Suppressor macrophage treated with lipopolysaccharide for 4 hours (primary cell): ENCODE data around the gene PNPLA6.
"Not testable (repeated sequence)": the region's sequence is repeated elsewhere in the genome, so short reads cannot be mapped to it uniquely, and the experiment has no call there.

Source experiments
- DNase-seq: peaks from one replicate; pipeline ENCODE4 v3.0.0-alpha.2; 2020

Gene PNPLA6

DNA sequence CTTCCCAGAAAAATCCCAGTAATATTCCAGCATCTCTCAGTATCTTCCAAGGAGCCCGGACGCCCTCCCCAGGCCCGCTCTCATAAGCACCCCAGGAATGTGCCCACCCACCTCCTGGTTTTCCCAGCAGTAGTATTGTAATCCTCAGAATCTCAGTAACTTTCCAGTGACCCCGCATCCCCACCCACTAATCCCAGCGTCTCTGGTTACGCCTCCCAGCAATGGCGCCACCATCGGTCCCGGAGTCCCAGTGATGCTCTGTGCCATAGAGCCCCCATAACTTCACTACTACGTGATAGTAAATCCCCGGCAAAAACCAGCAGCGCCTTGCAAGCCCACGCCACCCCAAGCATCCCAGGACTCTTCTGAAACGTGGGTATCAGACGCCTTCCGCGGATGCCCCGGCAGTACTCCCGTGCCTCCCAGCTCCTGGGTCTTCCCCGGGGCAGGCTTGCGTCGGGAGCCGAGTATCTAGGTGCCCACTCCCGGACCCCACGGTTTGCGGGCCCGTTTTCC is 928 bp upstream of the PNPLA6 start:
- DNase-seq = no peak

DNA sequence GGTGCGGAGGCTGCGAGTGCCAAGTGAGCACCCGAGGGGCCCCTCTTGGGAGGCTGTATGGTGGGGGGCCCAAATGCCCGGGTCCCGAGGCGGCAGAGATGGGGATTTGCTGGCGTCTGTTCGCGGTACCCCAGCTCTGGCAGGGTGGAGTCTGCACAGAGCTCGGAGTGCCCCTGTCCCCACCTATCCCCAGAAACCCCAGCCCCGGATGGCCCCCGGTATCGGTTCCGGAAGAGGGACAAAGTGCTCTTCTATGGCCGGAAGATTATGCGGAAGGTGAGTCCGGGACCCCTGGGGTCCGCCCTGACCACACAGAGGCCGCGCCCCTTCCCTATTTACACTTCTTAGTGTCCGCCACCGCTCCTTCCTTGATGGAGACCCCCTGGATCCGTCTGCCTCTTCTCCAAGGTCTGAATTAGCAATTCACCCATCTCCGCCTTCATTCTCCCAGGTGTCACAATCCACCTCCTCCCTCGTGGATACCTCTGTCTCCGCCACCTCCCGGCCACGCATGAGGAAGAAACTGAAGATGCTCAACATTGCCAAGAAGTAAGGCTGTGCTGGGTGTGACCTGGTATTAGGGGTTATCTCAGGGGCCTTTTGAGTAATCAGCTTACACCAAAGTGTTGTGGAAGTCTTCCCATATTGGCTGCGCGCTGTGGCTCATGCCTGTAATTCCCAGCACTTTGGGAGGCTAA is 630 bp downstream of the PNPLA6 start:
- DNase-seq = no peak

DNA sequence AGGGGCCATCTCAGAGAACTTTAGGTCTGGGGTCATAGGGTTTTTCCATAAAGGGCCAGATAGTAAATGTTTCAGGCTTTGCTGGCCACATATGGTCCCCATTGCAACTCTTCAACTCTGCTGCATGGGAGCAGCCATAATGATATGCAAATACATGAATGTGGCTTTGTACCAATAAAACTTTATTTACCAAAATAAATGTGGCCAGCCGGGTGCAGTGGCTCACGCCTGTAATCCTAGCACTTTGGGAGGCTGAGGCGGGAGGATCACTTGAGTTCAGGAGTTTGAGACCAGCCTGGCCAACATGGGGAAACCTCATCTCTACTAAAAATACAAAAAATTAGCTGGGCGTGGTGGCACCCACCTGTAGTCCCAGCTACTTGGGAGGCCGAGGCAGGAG is 3.5 kb downstream of the PNPLA6 start:
- DNase-seq = not testable (repeated sequence)

DNA sequence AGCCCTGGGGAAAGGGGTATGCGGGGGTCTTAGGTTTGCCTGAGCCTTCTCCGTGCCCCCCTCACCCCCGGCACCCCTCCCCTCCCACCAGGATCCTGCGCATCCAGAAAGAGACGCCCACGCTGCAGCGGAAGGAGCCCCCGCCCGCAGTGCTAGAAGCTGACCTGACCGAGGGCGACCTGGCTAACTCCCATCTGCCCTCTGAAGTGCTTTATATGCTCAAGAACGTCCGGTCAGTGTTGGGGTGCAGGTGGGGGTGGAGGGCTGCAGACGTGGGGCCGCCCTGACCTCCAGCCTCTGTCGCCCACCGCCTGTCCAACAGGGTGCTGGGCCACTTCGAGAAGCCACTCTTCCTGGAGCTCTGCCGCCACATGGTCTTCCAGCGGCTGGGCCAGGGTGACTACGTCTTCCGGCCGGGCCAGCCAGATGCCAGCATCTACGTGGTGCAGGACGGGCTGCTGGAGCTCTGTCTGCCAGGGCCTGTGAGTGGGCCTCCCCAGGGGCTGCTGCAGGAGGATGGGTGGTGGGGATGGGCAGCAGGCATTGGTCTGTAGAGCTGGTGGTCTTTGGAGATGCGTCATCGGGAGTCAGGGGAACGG is 4.4 kb downstream of the PNPLA6 start:
- no peak for DNase-seq

DNA sequence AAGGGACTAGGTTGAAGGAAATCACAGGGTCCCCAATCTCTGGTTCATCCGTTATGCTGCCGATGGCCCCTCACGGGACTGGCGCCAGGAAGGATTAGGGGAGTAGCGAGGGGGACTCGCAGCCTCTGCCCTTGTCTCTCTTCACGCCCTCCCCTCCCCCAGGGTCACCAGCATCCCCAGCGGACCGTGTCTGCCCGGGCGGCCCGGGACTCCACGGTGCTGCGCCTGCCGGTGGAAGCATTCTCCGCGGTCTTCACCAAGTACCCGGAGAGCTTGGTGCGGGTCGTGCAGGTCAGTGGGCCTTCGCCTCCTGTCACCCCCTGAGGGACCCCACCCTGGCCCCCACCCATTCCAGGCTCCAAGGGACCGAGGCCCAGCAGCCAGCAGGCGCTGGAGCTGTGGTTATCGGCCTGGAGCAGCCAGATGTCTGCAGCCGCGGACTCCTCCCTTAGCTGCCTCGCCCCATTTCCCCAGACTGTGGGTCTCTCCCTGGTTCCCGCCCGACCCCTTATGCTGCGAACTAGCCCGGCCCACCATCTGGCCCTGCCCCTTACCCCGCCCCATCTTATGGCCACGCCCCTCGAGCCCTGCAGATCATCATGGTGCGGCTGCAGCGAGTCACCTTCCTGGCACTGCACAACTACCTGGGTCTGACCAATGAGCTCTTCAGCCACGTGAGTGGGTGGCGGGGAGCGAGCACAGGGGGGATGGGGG is 5.4 kb downstream of the PNPLA6 start:
- no peak for DNase-seq

DNA sequence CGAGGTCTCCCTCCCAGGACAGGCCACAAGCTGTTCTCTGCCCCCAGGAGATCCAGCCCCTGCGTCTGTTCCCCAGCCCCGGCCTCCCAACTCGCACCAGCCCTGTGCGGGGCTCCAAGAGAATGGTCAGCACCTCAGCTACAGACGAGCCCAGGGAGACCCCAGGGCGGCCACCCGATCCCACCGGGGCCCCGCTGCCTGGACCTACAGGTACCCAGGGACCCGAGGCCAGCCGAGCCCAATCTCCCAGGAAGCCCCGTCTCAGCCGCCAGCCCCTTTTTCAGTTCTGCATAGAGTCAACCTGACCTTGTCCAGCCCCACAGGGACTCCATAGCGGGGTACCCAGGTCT is 5.9 kb downstream of the PNPLA6 start:
- no peak for DNase-seq

DNA sequence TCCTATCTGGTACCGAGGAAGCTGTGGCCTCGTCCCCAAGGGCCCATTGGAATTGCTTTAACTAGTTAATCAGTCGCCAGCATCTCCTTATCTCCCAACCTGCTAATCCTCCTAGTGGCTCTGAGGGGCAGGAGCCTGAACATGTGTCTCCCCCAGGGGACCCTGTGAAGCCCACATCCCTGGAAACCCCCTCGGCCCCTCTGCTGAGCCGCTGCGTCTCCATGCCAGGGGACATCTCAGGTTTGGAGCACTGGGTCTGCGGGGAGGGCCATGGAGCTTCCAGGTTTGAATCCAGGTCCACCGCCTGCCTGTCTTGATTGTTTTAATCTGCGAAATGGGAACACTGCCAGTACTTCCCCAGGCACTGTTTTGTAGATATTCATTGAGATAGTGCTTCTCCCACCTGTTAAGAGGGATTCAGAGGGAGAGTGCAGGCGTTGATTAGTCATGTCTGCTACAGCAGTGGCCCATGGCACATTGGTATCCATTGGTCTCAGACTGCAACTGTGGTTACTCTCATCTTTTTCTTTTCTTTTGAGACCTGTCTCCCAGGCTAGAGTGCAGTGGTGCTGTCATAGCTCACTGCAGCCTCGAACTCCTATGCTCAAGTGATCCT is 6.4 kb downstream of the PNPLA6 start:
- DNase-seq = no peak

DNA sequence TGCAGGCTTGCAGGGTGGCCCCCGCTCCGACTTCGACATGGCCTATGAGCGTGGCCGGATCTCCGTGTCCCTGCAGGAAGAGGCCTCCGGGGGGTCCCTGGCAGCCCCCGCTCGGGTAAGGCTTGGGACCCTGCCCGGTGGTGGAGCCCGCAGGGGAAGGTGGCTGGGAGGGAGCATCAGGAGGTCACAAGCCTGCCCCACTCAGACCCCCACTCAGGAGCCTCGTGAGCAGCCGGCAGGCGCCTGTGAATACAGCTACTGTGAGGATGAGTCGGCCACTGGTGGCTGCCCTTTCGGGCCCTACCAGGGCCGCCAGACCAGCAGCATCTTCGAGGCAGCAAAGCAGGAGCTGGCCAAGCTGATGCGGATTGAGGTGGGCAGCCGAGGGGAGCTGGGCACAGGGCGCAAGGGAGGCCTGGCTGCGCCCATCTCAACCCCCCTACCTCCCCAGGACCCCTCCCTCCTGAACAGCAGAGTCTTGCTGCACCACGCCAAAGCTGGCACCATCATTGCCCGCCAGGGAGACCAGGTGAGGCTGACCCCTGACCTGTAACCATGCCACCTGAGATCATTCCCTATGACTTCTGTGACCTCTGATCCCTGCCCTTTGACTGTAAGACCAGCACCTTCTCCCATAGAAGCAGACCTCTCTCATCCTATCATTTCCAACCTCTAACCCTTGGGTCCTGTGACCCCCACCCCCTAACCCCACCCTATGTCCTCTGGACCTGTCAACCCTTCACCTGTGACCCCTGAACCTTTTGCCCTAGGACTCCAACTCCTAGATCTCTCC is 7.2 kb downstream of the PNPLA6 start:
- no peak for DNase-seq

DNA sequence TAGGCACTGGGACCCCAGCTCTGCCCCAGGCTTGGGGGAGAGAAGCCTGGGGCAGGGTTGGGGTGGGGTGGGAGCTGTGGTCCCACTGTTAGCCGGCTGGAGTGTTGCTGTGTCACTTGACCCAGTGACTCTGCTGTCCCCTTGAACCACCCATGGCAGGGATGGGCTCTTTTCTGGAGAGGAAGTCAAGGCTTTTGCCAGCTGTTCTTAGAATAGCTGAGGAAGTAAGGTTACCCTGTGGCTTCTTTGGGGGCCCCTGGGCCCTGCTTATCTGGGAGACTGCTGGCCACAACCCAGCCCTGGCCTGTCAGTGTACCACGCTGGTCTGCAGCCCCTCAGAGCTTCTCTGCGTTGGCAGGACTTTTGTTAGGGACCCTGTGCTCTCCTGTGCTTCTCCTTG is 9.1 kb downstream of the PNPLA6 start:
- DNase-seq = peak; percentile 52

DNA sequence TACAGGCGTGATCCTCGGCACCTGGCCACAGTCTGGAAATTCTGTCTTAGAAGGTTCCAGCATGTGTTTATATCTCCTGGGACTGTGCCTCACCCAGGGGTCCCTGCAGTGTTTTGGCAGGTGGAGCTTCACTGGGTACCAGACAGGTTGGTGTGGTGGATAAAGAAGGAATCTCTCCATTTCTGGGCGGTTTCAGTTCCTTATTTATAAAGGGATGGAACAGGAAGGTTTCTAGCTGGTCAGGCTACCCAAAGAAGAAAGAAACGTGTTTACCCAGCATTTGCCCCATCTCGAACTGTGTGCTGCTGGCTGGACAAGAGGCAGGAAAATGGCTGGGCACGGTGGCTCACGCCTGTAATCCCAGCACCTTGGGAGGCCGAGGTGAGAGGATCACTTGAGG is 9.8 kb downstream of the PNPLA6 start:
- no peak for DNase-seq

DNA sequence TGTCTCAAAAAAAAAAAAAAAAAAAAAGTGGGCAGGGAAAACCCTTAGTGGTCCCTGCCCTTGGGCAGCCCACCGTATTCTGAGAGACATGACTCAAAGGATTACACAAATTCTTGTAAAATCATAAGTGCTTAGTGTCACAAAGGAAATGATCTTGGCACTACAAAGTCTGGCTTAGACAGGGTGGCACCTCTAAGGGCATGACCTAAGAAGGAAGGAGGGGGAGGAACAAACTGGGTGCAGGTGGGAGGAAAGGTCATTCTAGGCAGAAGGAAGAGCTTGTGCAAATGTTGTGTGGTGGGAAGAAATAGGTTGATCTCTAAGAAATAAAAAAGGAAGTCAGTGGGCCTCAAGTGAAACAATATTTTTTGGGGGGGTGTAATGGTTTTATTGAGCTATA is 10.4 kb downstream of the PNPLA6 start:
- peak; percentile 62 for DNase-seq

DNA sequence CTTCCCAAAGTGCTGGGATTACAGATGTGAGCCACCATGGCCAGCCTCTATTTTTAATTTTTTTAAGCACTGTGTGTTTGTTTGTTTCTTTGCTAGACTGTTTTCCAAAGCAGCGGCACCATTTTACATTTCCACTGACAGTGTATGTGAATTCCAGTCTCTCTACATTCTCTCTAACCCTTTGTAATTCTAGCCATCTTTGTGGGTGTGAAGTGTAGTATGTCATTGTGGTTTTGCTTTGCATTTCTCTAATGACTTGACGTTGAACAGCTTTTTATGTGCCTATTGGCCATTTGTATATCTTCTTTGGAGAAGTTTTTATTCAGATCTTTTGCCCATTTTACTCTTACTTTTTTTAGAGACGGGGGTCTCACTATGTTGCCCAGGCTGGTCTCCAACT is 11.6 kb downstream of the PNPLA6 start:
- no peak for DNase-seq

DNA sequence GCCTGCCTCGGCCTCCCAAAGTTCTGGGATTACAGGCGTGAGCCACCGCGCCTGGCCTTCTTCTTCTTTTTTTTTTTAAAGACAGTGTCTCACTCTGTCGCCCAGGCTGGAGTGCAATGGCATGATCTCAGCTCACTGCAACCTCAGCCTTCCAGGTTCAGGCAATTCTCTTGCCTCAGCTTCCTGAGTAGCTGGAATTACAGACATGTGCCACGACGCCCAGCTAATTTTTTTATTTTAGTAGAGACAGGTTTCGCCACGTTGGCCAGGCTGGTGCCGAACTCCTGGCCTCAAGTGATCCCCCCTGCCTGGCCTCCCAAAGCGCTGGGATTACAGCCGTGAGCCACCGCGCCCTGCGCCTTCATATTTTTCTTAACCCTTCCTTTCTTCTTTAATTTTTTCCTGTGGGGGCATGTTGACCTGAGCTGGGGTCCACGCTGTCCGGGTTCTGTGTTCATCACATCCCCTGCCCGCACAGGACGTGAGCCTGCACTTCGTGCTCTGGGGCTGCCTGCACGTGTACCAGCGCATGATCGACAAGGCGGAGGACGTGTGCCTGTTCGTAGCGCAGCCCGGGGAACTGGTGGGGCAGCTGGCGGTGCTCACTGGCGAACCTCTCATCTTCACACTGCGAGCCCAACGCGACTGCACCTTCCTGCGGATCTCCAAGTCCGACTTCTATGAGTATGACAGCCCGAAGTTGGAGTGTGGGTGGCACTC is 14.1 kb downstream of the PNPLA6 start:
- DNase-seq = no peak

DNA sequence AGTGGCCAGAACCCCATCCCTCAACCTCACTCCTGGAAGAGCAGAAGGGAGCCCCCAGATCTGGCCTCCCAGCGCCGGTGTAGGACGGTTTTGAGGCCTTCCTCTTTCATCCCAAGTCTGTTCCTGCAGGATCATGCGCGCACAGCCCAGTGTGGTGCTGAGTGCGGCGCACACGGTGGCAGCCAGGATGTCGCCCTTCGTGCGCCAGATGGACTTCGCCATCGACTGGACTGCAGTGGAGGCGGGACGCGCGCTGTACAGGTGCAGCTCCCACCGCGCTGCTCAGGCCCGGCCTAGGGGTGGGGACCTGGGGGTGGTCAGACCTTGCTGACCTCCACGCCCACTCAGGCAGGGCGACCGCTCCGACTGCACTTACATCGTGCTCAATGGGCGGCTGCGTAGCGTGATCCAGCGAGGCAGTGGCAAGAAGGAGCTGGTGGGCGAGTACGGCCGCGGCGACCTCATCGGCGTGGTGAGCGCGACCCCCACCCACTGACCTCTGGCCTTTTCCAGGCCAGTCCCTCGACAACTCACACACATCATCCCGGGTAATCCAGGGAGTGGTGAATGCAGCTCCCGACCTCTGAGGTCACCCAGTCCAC is 14.8 kb downstream of the PNPLA6 start:
- no peak for DNase-seq

DNA sequence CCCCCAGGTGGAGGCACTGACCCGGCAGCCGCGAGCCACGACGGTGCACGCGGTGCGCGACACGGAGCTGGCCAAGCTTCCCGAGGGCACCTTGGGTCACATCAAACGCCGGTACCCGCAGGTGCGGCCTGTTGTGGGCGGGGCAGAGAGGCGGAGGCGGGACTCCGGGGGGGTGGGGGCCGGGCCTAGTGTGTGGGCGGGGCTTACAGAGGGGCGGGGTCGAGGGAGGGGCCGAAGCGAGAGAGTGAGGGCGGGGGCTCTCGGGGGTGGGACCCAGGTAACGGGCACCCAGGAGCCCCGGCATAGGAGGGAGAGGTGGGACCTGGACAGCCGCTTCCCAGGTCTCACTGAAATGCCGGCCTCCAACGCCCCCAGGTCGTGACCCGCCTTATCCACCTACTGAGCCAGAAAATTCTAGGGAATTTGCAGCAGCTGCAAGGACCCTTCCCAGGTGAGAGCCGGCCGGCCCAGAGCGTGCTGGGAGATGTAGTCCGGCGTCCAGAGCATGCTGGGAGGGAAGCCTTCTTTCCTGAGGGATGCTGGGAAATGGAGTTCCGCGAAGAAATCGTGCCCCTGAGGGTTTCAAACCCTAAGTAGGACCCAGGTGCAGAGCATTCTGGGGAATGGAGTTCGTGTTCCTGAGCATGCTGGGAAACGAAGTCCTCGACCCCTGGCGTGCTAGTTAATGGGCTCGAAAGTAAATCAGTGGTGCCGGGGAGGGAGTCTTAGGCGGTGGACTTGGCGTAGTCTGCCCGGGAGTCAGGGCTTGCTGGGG is 15.7 kb downstream of the PNPLA6 start:
- DNase-seq = no peak

DNA sequence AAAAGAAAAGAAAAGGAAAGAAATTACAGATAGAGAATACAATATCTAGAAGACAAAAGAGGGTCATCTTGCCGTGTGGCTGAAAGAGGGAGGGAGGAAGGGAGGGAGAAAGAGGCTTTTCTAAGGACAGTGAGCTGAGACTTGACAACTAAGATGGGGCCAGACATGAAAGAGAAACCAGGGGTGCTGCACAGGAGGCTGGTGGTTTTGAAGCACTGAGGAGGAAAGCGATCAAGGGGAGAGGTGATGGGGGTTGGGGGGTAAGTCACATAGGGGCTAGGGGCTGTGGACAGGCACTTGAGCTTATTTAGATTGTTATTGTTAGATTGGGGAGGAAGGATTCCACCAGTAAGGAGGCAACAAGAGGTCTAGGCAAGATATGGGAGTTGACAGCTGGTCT is 17.3 kb downstream of the PNPLA6 start:
- no peak for DNase-seq

DNA sequence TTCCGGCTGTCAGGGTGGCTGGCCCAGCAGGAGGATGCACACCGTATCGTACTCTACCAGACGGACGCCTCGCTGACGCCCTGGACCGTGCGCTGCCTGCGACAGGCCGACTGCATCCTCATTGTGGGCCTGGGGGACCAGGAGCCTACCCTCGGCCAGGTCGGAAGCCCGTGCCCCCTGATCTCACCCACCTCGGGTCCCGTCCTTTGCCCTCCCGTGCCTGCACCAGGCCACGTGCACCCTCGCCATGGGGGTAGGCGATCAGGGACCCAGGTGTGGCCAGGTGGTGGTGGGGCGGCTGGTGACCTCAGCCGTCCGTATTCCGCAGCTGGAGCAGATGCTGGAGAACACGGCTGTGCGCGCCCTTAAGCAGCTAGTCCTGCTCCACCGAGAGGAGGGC is 19.0 kb downstream of the PNPLA6 start:
- no peak for DNase-seq

DNA sequence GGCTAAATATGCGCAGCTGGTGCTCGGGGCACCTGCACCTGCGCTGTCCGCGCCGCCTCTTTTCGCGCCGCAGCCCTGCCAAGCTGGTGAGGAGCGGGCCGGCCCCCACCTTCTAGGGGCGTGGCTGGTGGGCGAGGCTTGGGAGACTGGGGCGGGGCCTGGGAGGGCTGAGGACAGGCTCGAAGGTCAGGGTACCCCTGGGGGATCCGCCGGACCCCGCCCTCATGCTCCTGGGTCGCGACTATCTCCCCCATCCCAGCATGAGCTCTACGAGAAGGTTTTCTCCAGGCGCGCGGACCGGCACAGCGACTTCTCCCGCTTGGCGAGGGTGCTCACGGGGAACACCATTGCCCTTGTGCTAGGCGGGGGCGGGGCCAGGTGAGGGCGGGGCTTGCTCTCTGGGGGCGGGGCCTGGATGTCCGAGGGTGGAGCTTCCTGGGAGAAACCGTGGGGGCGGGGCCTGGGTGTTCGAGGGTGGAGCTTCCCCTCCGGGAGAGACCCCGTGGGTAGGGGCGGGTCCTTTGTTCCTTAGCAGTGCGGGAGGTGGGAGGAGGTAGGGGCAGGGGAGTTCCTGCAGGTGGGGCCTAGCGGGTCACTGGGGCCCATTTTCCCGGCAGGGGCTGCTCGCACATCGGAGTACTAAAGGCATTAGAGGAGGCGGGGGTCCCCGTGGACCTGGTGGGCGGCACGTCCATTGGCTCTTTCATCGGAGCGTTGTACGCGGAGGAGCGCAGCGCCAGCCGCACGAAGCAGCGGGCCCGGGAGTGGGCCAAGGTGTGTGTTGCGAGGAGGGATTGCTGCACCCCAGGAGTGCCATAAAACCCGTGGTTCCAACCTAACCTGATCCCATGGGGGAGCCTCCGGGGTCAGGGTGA is 19.7 kb downstream of the PNPLA6 start:
- DNase-seq = no peak

DNA sequence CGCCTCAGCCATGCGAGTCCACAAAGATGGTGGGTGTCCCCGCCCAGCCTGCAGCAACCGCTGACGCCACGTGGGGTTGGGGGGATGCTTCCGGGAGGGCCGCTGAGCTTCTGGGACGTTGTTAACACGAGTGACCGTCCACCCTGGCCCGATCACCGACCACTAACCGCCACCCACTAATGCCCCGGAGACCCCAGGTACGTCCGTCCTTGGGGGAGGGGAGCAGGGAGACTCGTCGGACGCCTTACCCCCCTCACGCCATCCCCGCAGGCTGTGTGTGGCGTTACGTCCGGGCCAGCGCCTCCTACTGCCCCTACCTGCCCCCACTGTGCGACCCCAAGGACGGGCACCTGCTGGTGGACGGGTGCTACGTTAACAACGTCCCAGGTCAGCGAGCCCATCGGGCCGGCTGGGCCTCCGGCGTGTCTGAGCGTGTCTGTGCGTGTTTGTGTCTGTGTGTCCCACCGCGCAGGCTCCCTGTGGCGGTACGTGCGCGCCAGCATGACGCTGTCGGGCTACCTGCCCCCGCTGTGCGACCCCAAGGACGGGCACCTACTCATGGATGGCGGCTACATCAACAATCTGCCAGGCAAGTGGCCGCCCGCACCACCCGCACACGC is 21.3 kb downstream of the PNPLA6 start:
- no peak for DNase-seq

DNA sequence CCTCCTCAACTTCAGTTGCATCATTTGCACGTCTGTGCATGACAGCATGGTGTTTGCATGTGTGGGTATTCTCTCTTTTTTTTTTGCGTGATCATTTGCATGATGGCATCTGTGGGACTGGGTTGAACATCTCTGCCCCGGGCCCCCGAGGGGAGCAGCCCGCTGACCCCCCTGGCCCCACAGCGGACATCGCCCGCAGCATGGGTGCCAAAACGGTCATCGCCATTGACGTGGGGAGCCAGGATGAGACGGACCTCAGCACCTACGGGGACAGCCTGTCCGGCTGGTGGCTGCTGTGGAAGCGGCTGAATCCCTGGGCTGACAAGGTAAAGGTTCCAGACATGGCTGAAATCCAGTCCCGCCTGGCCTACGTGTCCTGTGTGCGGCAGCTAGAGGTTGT is 23.1 kb downstream of the PNPLA6 start:
- no peak for DNase-seq
